HEK293 (cell line): ENCODE results near the gene CSTPP1.

ENCODE experiments used
- CTCF ChIA-PET: fragments of 350-600 bp; formaldehyde crosslinking; extraction: SDS; loops from one replicate; lab custom pipeline; 2021; ENCODE audit warnings: antibody characterized with exemption; lab: Yijun Ruan, JAX
- POLR2A ChIA-PET: fragments of 300-600 bp; formaldehyde crosslinking; extraction: SDS; loops from one replicate; lab custom pipeline; 2020; ENCODE audit warnings: antibody characterized with exemption, inconsistent platforms; lab: Yijun Ruan, JAX
- H3K27ac ChIP-seq: fragments of 200-500 bp; sonication (Bioruptor generic); 2 replicates; pipeline ENCODE4 v1.5.1; 2014; ENCODE audit warnings: low read depth, low read length, control low read depth, inconsistent platforms; ENCODE audit errors: extremely low read depth
- H3K36me3 ChIP-seq, 2 experiments: fragments of 200-500 bp in 1 of 2; sonication (Bioruptor generic) in 1 of 2; 1 replicate in 1 of 2; 2 replicates in 1 of 2; pipeline ENCODE4 v1.5.1; 2014 to 2017; ENCODE audit warnings: inconsistent platforms in 2 of 2, low read length in 2 of 2; ENCODE audit not compliant: control insufficient read depth in 2 of 2, insufficient read depth in 1 of 2
- H3K4me1 ChIP-seq: fragments of 200-500 bp; sonication (Bioruptor generic); 2 replicates; pipeline ENCODE4 v1.5.1; 2014; ENCODE audit warnings: mild to moderate bottlenecking, low read length, inconsistent platforms; ENCODE audit not compliant: control insufficient read depth, insufficient read depth
- H3K4me3 ChIP-seq: 2 replicates; pipeline ENCODE4 v1.5.1; 2011; ENCODE audit warnings: low read depth, mild to moderate bottlenecking, control low read depth, low read length, moderate library complexity
- H3K9me3 ChIP-seq: fragments of 200-500 bp; sonication (Bioruptor generic); 2 replicates; pipeline ENCODE4 v1.5.1; 2014; ENCODE audit warnings: low read depth, low read length, inconsistent platforms; ENCODE audit not compliant: control insufficient read depth, insufficient read depth
- AEBP2 ChIP-seq: fragments of 450-650 bp; formaldehyde crosslinking; IDR thresholded peaks from 2 replicates; pipeline ENCODE4 v1.5.1; 2016; ENCODE audit warnings: missing biosample characterization, missing genetic modification characterization, borderline replicate concordance
- HIC1 ChIP-seq: fragments of 450-650 bp; formaldehyde crosslinking; IDR thresholded peaks from 2 replicates; pipeline ENCODE4 v1.5.1; 2016; ENCODE audit warnings: missing biosample characterization, missing genetic modification characterization
- HOXA7 ChIP-seq: sonication (generic); formaldehyde crosslinking; IDR thresholded peaks from 2 replicates; pipeline ENCODE4 v1.8.1; 2022; ENCODE audit warnings: missing genetic modification reagents, borderline replicate concordance
- HOXC10 ChIP-seq: sonication (generic); formaldehyde crosslinking; IDR thresholded peaks from 2 replicates; pipeline ENCODE4 v1.8.1; 2023; ENCODE audit warnings: mild to moderate bottlenecking, missing genetic modification reagents
- KLF7 ChIP-seq: fragments of 450-650 bp; formaldehyde crosslinking; IDR thresholded peaks from 2 replicates; pipeline ENCODE4 v1.5.1; 2016; ENCODE audit warnings: missing biosample characterization, missing genetic modification characterization, borderline replicate concordance
- PRDM1 ChIP-seq: fragments of 450-650 bp; formaldehyde crosslinking; IDR thresholded peaks from 2 replicates; pipeline ENCODE4; 2016; ENCODE audit warnings: missing biosample characterization, missing genetic modification characterization
- SETDB1 ChIP-seq: IDR thresholded peaks from one replicate; pipeline ENCODE4 v1.6.1; 2017; ENCODE audit warnings: mild to moderate bottlenecking, low read length, moderate library complexity, mixed read lengths; ENCODE audit not compliant: insufficient read length
- SP7 ChIP-seq: fragments of 450-650 bp; formaldehyde crosslinking; IDR thresholded peaks from 2 replicates; pipeline ENCODE4 v1.5.1; 2016; ENCODE audit warnings: missing biosample characterization, missing genetic modification characterization
- ZNF157 ChIP-seq: fragments of 450-650 bp; formaldehyde crosslinking; IDR thresholded peaks from 2 replicates; pipeline ENCODE4 v1.5.1; 2016; ENCODE audit warnings: missing biosample characterization, missing genetic modification characterization
- ZNF19 ChIP-seq: fragments of 450-650 bp; formaldehyde crosslinking; IDR thresholded peaks from 2 replicates; pipeline ENCODE4; 2016; ENCODE audit warnings: missing biosample characterization, missing genetic modification characterization, low read depth
- ZNF274 ChIP-seq, 2 experiments: fragments of 200-500 bp in 1 of 2; fragments of 450-650 bp in 1 of 2; sonication (Bioruptor generic) in 1 of 2; formaldehyde crosslinking in 1 of 2; IDR thresholded peaks; 2 replicates each; pipeline versions ENCODE4 v1.5.1 to v1.6.1; 2014 to 2016; ENCODE audit warnings: borderline replicate concordance in 1 of 2, inconsistent platforms in 1 of 2, low read length in 1 of 2, missing biosample characterization in 1 of 2, missing genetic modification characterization in 1 of 2
- ZNF37A ChIP-seq: fragments of 450-650 bp; IDR thresholded peaks from 2 replicates; pipeline ENCODE4 v1.5.1; 2018; ENCODE audit warnings: missing biosample characterization, missing genetic modification characterization
- ZNF555 ChIP-seq: fragments of 450-650 bp; formaldehyde crosslinking; conservative IDR thresholded peaks from 2 replicates; pipeline ENCODE4 v1.5.1; 2017; ENCODE audit warnings: missing biosample characterization, mild to moderate bottlenecking, missing genetic modification characterization, inconsistent platforms
- ZNF704 ChIP-seq: fragments of 450-650 bp; formaldehyde crosslinking; IDR thresholded peaks from 2 replicates; pipeline ENCODE4 v1.5.1; 2016; ENCODE audit warnings: missing biosample characterization, missing genetic modification characterization
- ZNF830 ChIP-seq: fragments of 450-650 bp; IDR thresholded peaks from 2 replicates; pipeline ENCODE4 v1.5.0; 2018; ENCODE audit warnings: missing biosample characterization, missing genetic modification characterization, low read depth, mild to moderate bottlenecking, moderate library complexity
- ZSCAN30 ChIP-seq: fragments of 450-650 bp; IDR thresholded peaks from 2 replicates; pipeline ENCODE4 v1.5.1; 2018; ENCODE audit warnings: missing biosample characterization, mild to moderate bottlenecking, missing genetic modification characterization, moderate library complexity

CSTPP1 gene

GRCh38 chr11:47056261-47056915 lies 119.8 kb downstream of the CSTPP1 start:
- no peak overlapping the region for H3K4me3 ChIP-seq
- CTCF ChIA-PET = interaction anchor here (0.8 kb wide), 1 partner anchor 97 kb away, joined by 3 read pairs; no protein-coding TSS in a partner anchor

GRCh38 chr11:47057365-47057764 lies 120.8 kb downstream of the CSTPP1 start:
- CTCF ChIA-PET = no interaction called here
- no peak for TF ChIP-seq ZNF555
- TF ChIP-seq ZNF704 (tag by site-specific recombination) = no peak
- no peak for TF ChIP-seq HIC1 (tag by site-specific recombination)
- no peak for TF ChIP-seq ZNF274 (IDR thresholded peaks at IDR 0.05; ENCODE audit: low read length)
- TF ChIP-seq ZNF274 (tag by site-specific recombination; IDR thresholded peaks at IDR 0.05; ENCODE audit: borderline replicate concordance) = no peak
- TF ChIP-seq ZSCAN30 = no peak
- TF ChIP-seq, all 188 proteins: peak for 0
- H3K9me3 ChIP-seq = no peaks in the 10 kb centered on the region
- POLR2A ChIA-PET = no interaction called here
- no peak overlapping the region for H3K4me3 ChIP-seq
- H3K27ac ChIP-seq = no peak overlapping the region
- peaks cover 0 to 5% of the 10 kb centered on the region in 2 experiments; a peak in 2 of 3 replicates for H3K36me3 ChIP-seq
- peaks cover 5% of the 10 kb centered on the region; the same call in 1 of the 2 replicates for H3K4me1 ChIP-seq

More at GRCh38 chr11:47056261-47056915, 119.8 kb downstream of the CSTPP1 start:
- Histone ChIP-seq H3K27ac (no peak overlapping the region), H3K9me3 (no peaks in the 10 kb centered on the region), H3K36me3 (peaks cover 0 to 5% of the 10 kb centered on the region in 2 experiments; a peak in 2 of 3 replicates), H3K4me1 (peaks cover 5% of the 10 kb centered on the region; the same call in 1 of the 2 replicates)
- POLR2A ChIA-PET = interaction anchor here (0.9 to 1.1 kb wide), 2 partner anchors 17 to 52 kb away, joined by 3 read pairs; no protein-coding TSS in a partner anchor
- TF ChIP-seq ZNF37A (tag by site-specific recombination) (no peak), AEBP2 (tag by site-specific recombination) (no peak), ZNF830 (no peak), SP7 (tag by site-specific recombination) (no peak), PRDM1 (tag by site-specific recombination) (no peak), SETDB1 (no peak), ZNF157 (tag by site-specific recombination) (no peak), ZNF19 (tag by site-specific recombination) (no peak), HOXC10 (CRISPR knock-in tag) (no peak), HOXA7 (CRISPR knock-in tag) (no peak), ZSCAN30 (no peak)

GRCh38 chr11:47060807-47061206 lies 124.2 kb downstream of the CSTPP1 start:
- CTCF ChIA-PET = interaction anchor here (0.7 kb wide), 2 partner anchors 42 to 172 kb away, joined by 3 read pairs; no protein-coding TSS in a partner anchor

More at GRCh38 chr11:47060807-47061206, 124.2 kb downstream of the CSTPP1 start:
- H3K9me3 ChIP-seq = no peaks in the 10 kb centered on the region
- no peak overlapping the region for H3K4me3 ChIP-seq
- peaks cover 0 to 5% of the 10 kb centered on the region in 2 experiments; a peak in 1 of 3 replicates for H3K36me3 ChIP-seq
- TF ChIP-seq KLF7 (tag by site-specific recombination) = no peak
- TF ChIP-seq PRDM1 (tag by site-specific recombination) = peak; percentile 21; the same call in 1 of the 2 replicates
- H3K27ac ChIP-seq = no peak overlapping the region
- POLR2A ChIA-PET = interaction anchor here (0.5 to 0.7 kb wide), 2 partner anchors 21 to 116 kb away, joined by 3 to 4 read pairs; no protein-coding TSS in a partner anchor
- H3K4me1 ChIP-seq = peaks cover 1% of the 10 kb centered on the region; the same call in 1 of the 2 replicates
